Fibroblast of skin of left biceps (primary cell): Measurements from ENCODE around the gene TWIST2.

Experiments
- DNase-seq, 2 experiments: peaks; one replicate each; pipeline ENCODE4 v3.0.0-alpha.2; 2013; ENCODE audit warnings: low read depth in 2 of 2

TWIST2 gene

DNA sequence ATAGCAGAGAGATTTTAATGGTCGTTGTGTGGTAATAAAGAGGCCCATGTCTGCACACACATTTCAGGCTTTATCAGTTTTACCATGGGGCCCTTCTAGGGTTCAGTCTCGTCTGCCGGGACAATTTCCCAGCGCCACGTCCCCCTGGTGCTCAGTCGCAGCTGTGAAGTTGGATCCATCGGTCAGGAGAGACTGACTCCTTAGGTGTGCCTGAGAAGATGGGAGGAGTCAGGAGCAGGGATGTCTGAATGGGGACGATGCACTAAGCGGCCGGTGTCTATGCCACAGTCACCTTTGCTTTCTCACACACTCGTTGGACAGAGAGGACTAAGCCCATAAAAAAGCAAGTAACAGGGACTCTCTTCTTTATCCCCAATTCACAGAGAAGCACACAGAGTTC, 71.4 kb downstream of the TWIST2 start:
- DNase-seq, result no peak

DNA sequence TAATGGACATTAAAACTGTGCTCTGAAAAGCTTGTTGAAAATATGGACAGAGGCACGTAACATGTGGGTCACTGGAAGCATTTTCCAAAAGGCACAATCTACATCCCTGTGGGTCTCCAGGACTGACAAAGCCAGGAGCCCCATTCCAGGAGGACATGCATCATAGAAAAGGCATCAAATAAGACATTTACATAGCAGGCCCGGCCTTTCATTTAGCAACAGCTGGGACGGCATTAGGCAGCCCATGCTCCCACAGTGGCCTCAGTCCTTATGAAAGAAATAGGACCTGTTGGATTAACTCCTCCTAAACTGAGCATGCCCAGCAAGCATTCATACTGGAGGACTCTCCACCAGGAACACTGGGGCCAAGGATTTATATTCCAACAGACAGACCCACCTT, 72.2 kb downstream of the TWIST2 start:
- DNase-seq, result no peak

DNA sequence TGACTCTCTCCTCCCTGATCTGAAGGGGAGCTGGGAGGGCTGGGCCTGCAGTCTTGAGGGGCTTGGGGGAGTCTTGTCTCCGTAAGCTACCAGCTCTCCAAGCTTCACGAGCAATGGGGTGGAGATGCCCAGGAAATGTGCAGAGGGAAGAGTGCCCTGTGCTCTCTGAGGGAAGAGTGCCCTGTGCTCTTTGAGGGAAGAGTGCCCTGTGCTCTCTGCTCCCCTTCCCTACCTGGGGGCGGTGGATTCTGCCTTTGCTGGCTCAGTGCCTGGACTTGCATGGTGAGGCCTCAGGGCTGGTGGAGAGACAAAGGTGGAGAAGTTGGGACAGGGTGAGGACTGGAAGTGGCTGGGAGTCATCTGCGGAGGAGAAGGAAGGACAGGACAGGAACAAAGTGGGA, 72.7 kb downstream of the TWIST2 start:
- no peak for DNase-seq

GRCh38 chr2:238921259-238921658, 73.4 kb downstream of the TWIST2 start:
- DNase-seq, result no peak

GRCh38 chr2:238921681-238922319, 73.9 kb downstream of the TWIST2 start:
- no peak for DNase-seq

DNA sequence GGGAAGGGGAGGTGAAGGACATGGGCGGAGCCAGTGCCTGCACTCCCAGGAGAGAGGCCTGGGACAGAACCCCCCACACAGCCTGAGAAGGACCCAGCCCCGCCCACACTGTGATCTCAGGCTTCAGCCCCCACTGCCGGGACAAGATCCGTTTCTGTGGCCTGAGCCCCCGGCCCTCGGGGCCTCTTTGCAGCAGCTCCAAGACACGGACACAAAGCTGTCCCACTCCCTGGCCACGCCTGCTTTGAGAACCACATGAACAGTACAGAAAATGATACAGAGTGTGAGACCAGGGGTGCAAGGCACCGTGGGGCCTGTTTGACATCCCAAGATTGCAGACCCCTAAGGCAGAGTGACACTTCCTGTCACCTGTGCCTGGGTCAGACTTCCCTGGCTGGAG, 74.5 kb downstream of the TWIST2 start:
- DNase-seq, result no peak

DNA sequence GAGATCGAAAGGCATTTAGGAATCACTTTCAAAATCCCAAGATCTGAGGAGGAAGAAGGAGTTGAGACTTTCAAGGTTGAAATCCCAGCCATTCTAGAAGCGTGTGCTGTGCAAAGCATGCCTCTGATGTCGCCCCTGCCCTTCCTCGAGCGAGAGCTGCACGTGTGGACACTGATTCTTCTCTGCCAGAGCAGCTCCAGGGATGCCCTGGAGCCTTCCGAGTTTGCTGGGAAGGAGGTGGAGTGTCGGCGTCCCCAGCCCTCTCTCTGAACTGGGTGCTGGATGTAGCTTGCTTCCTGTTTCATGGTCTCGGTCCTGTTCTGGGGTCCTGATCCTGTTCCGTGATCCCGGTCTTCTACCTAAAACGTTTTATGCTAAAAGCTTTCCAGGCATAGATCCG, 76.1 kb downstream of the TWIST2 start:
- no peak for DNase-seq

GRCh38 chr2:238924796-238925195, 76.9 kb downstream of the TWIST2 start:
- DNase-seq, result no peak

DNA sequence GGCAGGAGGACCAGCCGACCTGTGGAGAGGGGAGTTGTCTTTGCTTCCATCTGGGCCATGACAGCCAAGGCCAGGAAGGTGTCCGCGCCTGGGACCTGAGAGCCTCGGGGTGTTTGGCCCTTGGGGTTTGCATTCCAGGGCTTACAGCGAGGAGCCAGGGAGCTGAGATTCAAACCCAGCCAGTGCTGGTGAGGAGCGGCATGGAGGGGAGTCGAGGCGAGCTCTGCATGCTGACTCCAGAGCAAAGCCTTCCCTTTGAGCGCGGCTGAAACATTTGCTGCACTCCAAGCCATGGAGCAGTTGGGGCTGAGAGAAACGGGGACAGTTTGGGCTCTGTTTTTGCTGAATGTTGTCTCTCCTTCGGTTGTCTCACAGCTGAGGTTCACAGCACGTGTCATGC, 77.4 kb downstream of the TWIST2 start:
- DNase-seq, result no peak

GRCh38 chr2:238925816-238926521, 78.1 kb downstream of the TWIST2 start:
- no peak for DNase-seq

- DNase-seq, result no peak
Observed at GRCh38 chr2:238926761-238927611, 79.1 kb downstream of the TWIST2 start.

GRCh38 chr2:238927746-238928519, 80.0 kb downstream of the TWIST2 start:
- no peak for DNase-seq

- no peak for DNase-seq
Observed at GRCh38 chr2:238928520-238929241, 80.8 kb downstream of the TWIST2 start.

GRCh38 chr2:238929242-238930081, 81.6 kb downstream of the TWIST2 start:
- DNase-seq, result no peak

DNA sequence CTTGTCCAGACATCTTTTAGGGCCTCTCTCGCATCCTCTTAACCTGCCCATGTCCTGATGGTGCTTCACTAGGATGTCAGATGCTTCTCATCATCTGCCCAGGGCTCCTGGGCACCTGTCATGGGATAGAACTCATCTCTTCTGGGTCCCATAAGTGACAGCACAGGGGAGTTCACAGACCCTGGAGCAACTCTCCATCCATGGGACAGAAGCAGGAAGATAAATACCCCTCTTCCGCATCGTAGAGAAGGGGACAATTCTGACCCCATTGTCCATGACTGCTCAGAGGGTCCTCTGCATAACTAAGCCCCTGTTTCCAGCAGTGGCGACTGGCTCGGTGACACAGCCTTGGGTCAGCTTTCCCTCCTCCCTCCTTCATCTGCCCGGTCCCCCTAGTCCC, 82.3 kb downstream of the TWIST2 start:
- no peak for DNase-seq

GRCh38 chr2:238936162-238937052, 88.5 kb downstream of the TWIST2 start:
- no peak for DNase-seq

GRCh38 chr2:238938003-238938400, 90.1 kb downstream of the TWIST2 start:
- no peak for DNase-seq

DNA sequence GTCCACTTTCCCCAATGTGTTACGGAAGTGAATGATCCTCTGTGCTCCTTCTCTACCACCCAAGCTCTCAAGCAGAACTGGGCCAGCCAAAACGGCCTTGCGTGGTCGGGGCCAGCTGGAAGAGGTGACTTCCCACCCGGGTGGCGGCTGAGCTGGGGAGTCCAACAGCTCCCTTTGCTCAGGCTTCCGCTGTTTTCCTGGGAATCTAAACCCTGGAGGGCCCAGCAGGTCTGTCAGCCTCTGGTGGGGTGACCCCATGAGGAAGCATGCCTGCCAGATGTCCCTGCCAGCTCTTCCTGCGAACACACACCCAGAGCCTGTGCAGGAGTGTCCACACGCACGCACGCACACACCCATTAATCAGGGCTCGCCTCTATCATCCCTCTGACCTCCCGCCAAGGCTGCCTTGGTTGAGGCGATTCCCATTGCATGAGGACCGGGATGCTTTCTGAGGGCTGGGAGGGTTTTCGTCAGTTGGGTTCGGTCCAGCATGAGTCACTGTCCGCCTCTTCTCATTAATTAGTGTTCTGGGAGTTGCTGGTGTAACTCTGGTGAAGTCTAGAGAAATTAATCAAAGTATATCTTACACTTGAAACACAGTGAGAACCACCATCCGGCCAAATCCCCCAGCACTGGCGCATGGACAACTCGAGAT, 90.6 kb downstream of the TWIST2 start:
- peak; percentile 93 to 96 for DNase-seq

DNA sequence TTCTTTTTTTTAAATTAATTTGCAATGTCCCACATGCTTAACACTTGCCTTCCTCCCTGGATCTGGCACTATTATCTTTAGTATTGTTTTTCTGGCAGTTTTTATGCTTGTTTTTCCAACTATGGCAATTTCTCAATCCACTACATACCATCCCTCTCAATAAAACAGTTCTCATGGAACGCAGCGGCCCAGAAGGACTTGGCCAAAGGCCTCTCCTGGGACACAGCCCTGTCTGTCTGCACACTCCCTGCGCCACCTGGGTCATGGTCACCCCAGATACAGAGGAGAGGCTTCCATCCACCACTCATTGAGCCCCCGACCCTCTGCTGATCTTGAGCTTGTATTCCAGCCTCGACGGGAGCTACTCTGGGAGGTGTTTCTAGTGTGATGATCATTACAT, 91.2 kb downstream of the TWIST2 start:
- DNase-seq, result no peak
